HFF-Myc (cell line): ENCODE results near the gene CHTF8.

ENCODE experiments used
- DNase-seq: peaks from one replicate; pipeline ENCODE4 v3.0.0-alpha.2; 2011; ENCODE audit warnings: low read depth; ENCODE audit errors: extremely low read depth
- H3K4me3 ChIP-seq: replicated peaks from 2 replicates; pipeline ENCODE4 v1.5.1; 2011; ENCODE audit warnings: low read depth, mild to moderate bottlenecking, control low read depth, low read length
- TF ChIP-seq, protein P1 (sequence below): IDR thresholded peaks from 2 replicates; pipeline ENCODE4 v1.5.1; 2012; ENCODE audit warnings: mild to moderate bottlenecking, low read depth, low read length, control low read depth; ENCODE audit errors: missing control alignments

Gene CHTF8

GRCh38 chr16:69100071-69100691, 32.2 kb downstream of the CHTF8 start:
- TF ChIP-seq, protein P1, sequence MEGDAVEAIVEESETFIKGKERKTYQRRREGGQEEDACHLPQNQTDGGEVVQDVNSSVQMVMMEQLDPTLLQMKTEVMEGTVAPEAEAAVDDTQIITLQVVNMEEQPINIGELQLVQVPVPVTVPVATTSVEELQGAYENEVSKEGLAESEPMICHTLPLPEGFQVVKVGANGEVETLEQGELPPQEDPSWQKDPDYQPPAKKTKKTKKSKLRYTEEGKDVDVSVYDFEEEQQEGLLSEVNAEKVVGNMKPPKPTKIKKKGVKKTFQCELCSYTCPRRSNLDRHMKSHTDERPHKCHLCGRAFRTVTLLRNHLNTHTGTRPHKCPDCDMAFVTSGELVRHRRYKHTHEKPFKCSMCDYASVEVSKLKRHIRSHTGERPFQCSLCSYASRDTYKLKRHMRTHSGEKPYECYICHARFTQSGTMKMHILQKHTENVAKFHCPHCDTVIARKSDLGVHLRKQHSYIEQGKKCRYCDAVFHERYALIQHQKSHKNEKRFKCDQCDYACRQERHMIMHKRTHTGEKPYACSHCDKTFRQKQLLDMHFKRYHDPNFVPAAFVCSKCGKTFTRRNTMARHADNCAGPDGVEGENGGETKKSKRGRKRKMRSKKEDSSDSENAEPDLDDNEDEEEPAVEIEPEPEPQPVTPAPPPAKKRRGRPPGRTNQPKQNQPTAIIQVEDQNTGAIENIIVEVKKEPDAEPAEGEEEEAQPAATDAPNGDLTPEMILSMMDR = no peak
- DNase-seq = no peak
- H3K4me3 ChIP-seq = no peak overlapping the region

DNA sequence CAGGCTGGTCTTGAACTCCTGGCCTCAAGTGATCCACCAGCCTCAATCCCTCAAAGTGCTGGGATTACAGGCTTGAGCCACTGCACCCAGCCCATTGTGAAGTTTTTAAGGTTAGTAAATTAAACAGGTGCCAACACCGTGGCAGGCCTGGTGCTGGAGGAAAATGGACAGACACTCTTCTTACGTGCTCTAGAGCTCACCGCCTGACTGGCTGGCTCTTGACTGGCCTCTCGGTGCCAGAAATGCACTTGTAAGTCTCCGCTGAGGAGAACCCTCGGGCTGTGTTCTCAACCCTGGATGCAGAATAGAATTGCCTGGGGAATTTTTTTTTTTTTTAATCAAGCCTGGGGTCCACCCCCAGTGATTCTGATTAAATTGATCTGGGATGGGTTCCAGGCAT, 37.2 kb downstream of the CHTF8 start:
- H3K4me3 ChIP-seq = no peak overlapping the region
- no peak for DNase-seq
- TF ChIP-seq, protein P1 = no peak

DNA sequence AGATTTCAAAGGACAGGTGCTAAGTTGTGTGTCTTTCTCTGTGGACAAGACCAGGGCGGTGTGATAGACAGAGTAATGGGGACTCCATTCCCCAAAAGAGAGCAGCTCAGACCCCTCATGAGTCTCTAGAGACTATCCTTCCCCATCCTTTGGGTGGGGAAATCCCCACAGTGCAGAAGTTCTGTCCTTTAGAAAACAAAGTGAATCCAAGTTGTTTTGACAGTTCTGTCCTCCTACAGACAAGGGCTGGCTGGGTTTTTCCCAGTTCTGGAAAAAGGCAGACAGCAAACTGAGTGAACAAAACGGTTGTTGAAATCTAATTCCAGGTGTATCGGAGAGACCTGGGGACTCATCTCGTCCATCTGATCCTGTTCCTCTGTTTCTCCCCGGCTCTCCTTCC, 37.9 kb downstream of the CHTF8 start:
- DNase-seq = no peak
- TF ChIP-seq, protein P1 = no peak
- no peak overlapping the region for H3K4me3 ChIP-seq

DNA sequence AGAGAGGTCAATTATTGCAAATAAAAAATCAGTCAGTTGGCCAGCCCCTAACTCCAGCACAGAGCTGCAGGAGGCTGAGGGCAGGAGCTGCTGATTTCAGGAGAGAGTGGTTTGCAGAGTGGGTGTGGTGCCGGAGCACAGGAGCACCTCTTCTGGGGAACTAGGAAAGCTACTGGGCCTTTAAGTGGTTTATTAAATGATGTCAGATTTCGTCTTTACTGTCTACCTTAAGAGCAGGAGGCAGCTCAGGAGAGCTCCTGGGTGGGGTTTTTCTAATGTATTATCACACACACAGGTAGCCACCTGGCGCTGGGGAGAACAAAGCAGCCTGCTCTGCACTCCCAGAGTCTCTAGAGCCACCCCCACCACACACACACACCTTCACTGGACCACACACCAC, 38.4 kb downstream of the CHTF8 start:
- no peak overlapping the region for H3K4me3 ChIP-seq
- TF ChIP-seq, protein P1 = no peak
- DNase-seq = no peak

GRCh38 chr16:69089091-69089910, 43.1 kb downstream of the CHTF8 start:
- no peak for DNase-seq
- TF ChIP-seq, protein P1 = no peak
- H3K4me3 ChIP-seq = no peak overlapping the region

- TF ChIP-seq, protein P1 = no peak
- no peak overlapping the region for H3K4me3 ChIP-seq
- no peak for DNase-seq
Observed at GRCh38 chr16:69088684-69089083, 43.7 kb downstream of the CHTF8 start.

GRCh38 chr16:69087161-69087581, 45.2 kb downstream of the CHTF8 start:
- no peak overlapping the region for H3K4me3 ChIP-seq
- DNase-seq = no peak
- TF ChIP-seq, protein P1 = no peak
